SK-N-SH treated with all-trans-retinoic acid at 6 μM for 48 hours (cell line): ENCODE measurements around the gene PBX3.

Source experiments
- BACH2 ChIP-seq: fragments of 250-450 bp; sonication (Bioruptor Pico); IDR thresholded peaks from 2 replicates; pipeline ENCODE4 v1.9.0; 2021; ENCODE audit warnings: mild to moderate bottlenecking, borderline replicate concordance
- CREB5 ChIP-seq: fragments of 250-450 bp; sonication (Bioruptor Pico); IDR thresholded peaks from 2 replicates; pipeline ENCODE4 v1.5.1; 2020; ENCODE audit warnings: low read depth, mild to moderate bottlenecking, moderate library complexity
- CSDC2 ChIP-seq: fragments of 250-450 bp; sonication (Bioruptor Pico); IDR thresholded peaks from 2 replicates; pipeline ENCODE4 v1.5.0; 2020; ENCODE audit warnings: mild to moderate bottlenecking, moderate library complexity
- ESRRG ChIP-seq: fragments of 250-450 bp; sonication (Bioruptor Pico); IDR thresholded peaks from 2 replicates; pipeline ENCODE4 v1.6.1; 2021; ENCODE audit warnings: mild to moderate bottlenecking
- PATZ1 ChIP-seq: fragments of 250-450 bp; sonication (Bioruptor Pico); IDR thresholded peaks from 2 replicates; pipeline ENCODE4 v1.8.0; 2020; ENCODE audit warnings: mild to moderate bottlenecking, moderate library complexity, borderline replicate concordance
- PPARA ChIP-seq: fragments of 250-450 bp; sonication (Bioruptor Pico); IDR thresholded peaks from 2 replicates; pipeline ENCODE4 v1.5.0; 2020; ENCODE audit warnings: mild to moderate bottlenecking, borderline replicate concordance
- SNAI2 ChIP-seq: fragments of 250-450 bp; sonication (Bioruptor Pico); IDR thresholded peaks from 2 replicates; pipeline ENCODE4 v1.5.0; 2020; ENCODE audit warnings: mild to moderate bottlenecking, moderate library complexity
- TCF4 ChIP-seq: fragments of 250-450 bp; sonication (Bioruptor Pico); IDR thresholded peaks from 2 replicates; pipeline ENCODE4 v1.8.0; 2021; ENCODE audit warnings: mild to moderate bottlenecking, moderate library complexity, borderline replicate concordance
- TSHZ2 ChIP-seq: fragments of 250-450 bp; sonication (Bioruptor Pico); IDR thresholded peaks from 2 replicates; pipeline ENCODE4 v1.5.0; 2020; ENCODE audit warnings: mild to moderate bottlenecking, moderate library complexity
- ZFP3 ChIP-seq: fragments of 250-450 bp; sonication (Bioruptor Pico); IDR thresholded peaks from 2 replicates; pipeline ENCODE4 v1.5.0; 2020; ENCODE audit warnings: mild to moderate bottlenecking, moderate library complexity
- ZFP30 ChIP-seq: fragments of 450-650 bp; formaldehyde crosslinking; IDR thresholded peaks from 2 replicates; pipeline ENCODE4 v1.5.0; 2022; ENCODE audit warnings: mild to moderate bottlenecking, moderate library complexity
- ZNF565 ChIP-seq: fragments of 450-650 bp; formaldehyde crosslinking; conservative IDR thresholded peaks from 2 replicates; pipeline ENCODE4 v1.5.0; 2020; ENCODE audit warnings: low read depth, mild to moderate bottlenecking, moderate library complexity

- no peak for TF ChIP-seq ZFP30
- TF ChIP-seq ZFP3, result no peak
- TF ChIP-seq TCF4 (CRISPR knock-in tag), result no peak
- no peak for TF ChIP-seq SNAI2 (CRISPR knock-in tag)
- TF ChIP-seq CREB5, result no peak
- TF ChIP-seq PPARA (CRISPR knock-in tag), result no peak
- TF ChIP-seq ESRRG, result no peak
- no peak for TF ChIP-seq BACH2 (CRISPR knock-in tag)
- no peak for TF ChIP-seq CSDC2
- TF ChIP-seq PATZ1, result no peak
- no peak for TF ChIP-seq TSHZ2
- TF ChIP-seq ZNF565 (CRISPR knock-in tag), result no peak
Observed at GRCh38 chr9:125985142-125985997, 238.2 kb downstream of the PBX3 start.
